ENCODE measurements around the gene UFSP1. TPM values are rescaled to one million over a fixed set of nuclear protein-coding genes. Genes with fewer than 3 reads are reported as not detected.

The UFSP1 gene
- total RNA-seq, 1 experiment from 2014 or later: 4.8 TPM

DNA sequence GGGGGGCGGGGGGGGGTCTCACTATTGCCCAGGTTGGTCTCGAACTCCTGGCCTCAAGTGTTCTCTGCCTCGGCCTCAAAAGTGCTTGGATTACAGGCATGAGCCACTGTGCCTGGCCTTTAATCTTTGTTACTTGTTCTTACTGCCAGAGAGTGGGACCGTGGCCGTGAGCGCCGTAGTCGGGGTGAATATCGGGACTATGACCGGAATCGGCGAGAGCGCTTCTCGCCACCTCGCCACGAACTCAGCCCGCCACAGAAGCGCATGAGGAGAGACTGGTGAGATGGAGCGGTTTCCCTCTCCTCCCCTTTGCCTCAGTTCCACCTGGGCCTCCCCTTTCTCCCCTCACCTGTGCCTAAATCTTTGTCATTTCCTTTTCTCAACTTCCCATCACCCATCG lies 8.4 kb downstream of the UFSP1 start:
- DNase-seq (ENCODE audit: low spot score) (no peak), ATAC-seq (no peak)
- TF ChIP-seq, protein P1, sequence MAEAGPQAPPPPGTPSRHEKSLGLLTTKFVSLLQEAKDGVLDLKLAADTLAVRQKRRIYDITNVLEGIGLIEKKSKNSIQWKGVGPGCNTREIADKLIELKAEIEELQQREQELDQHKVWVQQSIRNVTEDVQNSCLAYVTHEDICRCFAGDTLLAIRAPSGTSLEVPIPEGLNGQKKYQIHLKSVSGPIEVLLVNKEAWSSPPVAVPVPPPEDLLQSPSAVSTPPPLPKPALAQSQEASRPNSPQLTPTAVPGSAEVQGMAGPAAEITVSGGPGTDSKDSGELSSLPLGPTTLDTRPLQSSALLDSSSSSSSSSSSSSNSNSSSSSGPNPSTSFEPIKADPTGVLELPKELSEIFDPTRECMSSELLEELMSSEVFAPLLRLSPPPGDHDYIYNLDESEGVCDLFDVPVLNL (CRISPR knock-in tag; IDR thresholded peaks at IDR 0.05; ENCODE audit: borderline replicate concordance, low read depth): no peak
- TF ChIP-seq HMGA2 (CRISPR knock-in tag; IDR thresholded peaks at IDR 0.05): no peak
- POLR2A ChIA-PET: interaction anchor here (0.6 kb wide), 1 partner anchor 14 kb away, joined by 4 read pairs; the partner anchor contains the start of gene TRIP6
- CTCF ChIA-PET: no interaction called here
- Mint-ChIP-seq H3K36me3 (peaks cover 86% of the 10 kb centered on the region), H3K4me3 (no peak overlapping the region), H3K9me3 (no peaks in the 10 kb centered on the region), H3K4me1 (peaks cover 14% of the 10 kb centered on the region), H3K27me3 (ENCODE audit: low read depth) (no peaks in the 10 kb centered on the region), H3K27ac (peak overlapping the region; percentile 72; the same call in 1 of the 2 replicates)

DNA sequence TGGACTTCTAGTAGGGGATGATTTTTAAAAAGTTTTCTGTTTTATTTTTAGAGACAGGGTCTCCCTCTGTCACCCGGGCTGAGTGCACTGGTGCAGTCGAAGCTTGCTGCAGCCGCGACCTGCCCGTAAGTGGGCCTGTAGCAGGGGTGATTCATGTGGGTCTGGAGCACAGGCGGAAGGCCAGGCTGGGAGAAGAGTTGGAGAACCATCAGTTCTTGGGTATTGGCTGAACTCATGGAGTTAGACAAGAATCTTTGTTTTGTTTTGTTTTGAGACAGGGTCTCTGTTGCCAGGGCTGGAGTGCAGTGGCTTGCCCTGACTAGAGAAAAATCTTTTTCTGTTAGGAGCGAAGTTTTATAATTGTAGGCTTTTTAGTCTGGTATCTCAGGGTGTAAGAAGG lies 8.9 kb downstream of the UFSP1 start:
- CTCF ChIA-PET: no interaction called here
- no peaks in the 10 kb centered on the region for H3K27me3 Mint-ChIP-seq (ENCODE audit: low read depth)
- TF ChIP-seq ZNF121 (CRISPR knock-in tag; IDR thresholded peaks at IDR 0.05) (no peak), JUN (CRISPR knock-in tag; IDR thresholded peaks at IDR 0.05) (no peak), IRF2 (CRISPR knock-in tag; IDR thresholded peaks at IDR 0.05; ENCODE audit: borderline replicate concordance, low read depth) (no peak)
- TF ChIP-seq, protein P2, sequence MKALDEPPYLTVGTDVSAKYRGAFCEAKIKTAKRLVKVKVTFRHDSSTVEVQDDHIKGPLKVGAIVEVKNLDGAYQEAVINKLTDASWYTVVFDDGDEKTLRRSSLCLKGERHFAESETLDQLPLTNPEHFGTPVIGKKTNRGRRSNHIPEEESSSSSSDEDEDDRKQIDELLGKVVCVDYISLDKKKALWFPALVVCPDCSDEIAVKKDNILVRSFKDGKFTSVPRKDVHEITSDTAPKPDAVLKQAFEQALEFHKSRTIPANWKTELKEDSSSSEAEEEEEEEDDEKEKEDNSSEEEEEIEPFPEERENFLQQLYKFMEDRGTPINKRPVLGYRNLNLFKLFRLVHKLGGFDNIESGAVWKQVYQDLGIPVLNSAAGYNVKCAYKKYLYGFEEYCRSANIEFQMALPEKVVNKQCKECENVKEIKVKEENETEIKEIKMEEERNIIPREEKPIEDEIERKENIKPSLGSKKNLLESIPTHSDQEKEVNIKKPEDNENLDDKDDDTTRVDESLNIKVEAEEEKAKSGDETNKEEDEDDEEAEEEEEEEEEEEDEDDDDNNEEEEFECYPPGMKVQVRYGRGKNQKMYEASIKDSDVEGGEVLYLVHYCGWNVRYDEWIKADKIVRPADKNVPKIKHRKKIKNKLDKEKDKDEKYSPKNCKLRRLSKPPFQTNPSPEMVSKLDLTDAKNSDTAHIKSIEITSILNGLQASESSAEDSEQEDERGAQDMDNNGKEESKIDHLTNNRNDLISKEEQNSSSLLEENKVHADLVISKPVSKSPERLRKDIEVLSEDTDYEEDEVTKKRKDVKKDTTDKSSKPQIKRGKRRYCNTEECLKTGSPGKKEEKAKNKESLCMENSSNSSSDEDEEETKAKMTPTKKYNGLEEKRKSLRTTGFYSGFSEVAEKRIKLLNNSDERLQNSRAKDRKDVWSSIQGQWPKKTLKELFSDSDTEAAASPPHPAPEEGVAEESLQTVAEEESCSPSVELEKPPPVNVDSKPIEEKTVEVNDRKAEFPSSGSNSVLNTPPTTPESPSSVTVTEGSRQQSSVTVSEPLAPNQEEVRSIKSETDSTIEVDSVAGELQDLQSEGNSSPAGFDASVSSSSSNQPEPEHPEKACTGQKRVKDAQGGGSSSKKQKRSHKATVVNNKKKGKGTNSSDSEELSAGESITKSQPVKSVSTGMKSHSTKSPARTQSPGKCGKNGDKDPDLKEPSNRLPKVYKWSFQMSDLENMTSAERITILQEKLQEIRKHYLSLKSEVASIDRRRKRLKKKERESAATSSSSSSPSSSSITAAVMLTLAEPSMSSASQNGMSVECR (CRISPR knock-in tag; IDR thresholded peaks at IDR 0.05; ENCODE audit: borderline replicate concordance): no peak
- H3K4me1 Mint-ChIP-seq: peaks cover 17% of the 10 kb centered on the region
- no peak overlapping the region for H3K4me3 Mint-ChIP-seq
- peak overlapping the region; percentile 57 for H3K27ac Mint-ChIP-seq
- no peak for DNase-seq (ENCODE audit: low spot score)
- POLR2A ChIA-PET: interaction anchor here (0.6 to 1.1 kb wide), 2 partner anchors 14 to 44 kb away, joined by 3 to 4 read pairs; partner anchors contain the start of gene TRIP6
- H3K36me3 Mint-ChIP-seq: peaks cover 84% of the 10 kb centered on the region
- H3K9me3 Mint-ChIP-seq: no peaks in the 10 kb centered on the region
- no peak for ATAC-seq

DNA sequence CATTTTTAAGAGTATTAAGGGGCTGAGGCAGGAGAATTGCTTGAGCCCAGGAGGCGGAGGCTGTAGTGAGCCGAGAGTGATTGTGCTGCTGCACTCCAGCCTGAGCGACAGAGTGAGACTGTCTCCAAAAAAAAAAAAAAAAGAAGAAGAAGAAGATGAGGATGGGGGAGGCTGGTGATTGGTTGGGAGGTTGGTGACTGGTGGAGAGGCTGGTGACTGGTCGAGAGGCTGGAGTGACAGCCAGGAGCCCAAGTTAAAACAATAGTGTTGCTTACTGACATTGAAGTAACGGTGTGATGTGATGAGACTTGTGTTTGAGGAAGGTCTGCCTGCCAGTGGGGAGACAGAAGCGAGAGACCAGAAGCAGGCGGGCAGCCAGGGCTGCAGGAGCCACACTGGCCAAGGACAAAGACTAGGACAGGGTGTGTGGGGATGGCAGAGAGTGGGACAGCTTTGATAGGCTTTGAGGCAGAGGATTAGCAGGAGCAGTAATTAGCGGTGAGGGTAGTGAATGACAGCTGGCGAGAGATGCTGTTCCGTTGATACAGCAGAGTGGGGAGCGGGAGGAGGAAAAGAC lies 9.7 kb downstream of the UFSP1 start:
- Mint-ChIP-seq H3K27ac (peak overlapping the region; percentile 52), H3K4me3 (no peak overlapping the region), H3K36me3 (peaks cover 82% of the 10 kb centered on the region), H3K9me3 (no peaks in the 10 kb centered on the region), H3K4me1 (peaks cover 20% of the 10 kb centered on the region), H3K27me3 (ENCODE audit: low read depth) (no peaks in the 10 kb centered on the region)
- CTCF ChIA-PET: no interaction called here
- ATAC-seq (no peak), DNase-seq (ENCODE audit: low spot score) (no peak)
- POLR2A ChIA-PET: interaction anchor here (1.1 kb wide), 1 partner anchor 43 kb away, joined by 3 read pairs; no protein-coding TSS in a partner anchor
- TF ChIP-seq SMAD4 (CRISPR knock-in tag; IDR thresholded peaks at IDR 0.05) (no peak), RORB (CRISPR knock-in tag; IDR thresholded peaks at IDR 0.05) (no peak), CREB1 (CRISPR knock-in tag; IDR thresholded peaks at IDR 0.05) (no peak), ELF4 (CRISPR knock-in tag; IDR thresholded peaks at IDR 0.05; ENCODE audit: low read depth) (no peak), ZNF263 (CRISPR knock-in tag; IDR thresholded peaks at IDR 0.05; ENCODE audit: low read depth) (no peak)

DNA sequence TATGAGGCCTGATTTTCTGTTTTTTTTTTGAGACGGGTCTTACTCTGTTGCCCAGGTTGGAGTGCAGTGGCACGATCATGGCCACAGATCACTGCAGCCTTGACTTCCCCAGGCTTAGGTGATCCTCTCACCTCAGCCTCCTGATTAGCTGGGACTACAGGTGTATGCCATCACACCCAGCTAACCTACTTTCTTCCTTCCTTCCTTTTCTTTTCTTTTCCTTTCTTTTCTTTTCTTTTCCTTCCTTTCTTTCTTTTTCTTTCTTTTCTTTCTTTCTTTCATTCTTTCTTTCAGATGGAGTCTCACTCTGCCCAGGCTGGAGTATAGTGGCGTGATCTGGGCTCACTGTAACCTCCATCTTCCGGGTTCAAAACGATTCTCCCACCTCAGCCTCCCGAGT lies 10.8 kb downstream of the UFSP1 start:
- Mint-ChIP-seq H3K4me3 (no peak overlapping the region), H3K4me1 (peaks cover 25% of the 10 kb centered on the region), H3K27ac (peak overlapping the region; percentile 54; the same call in 1 of the 2 replicates), H3K9me3 (no peaks in the 10 kb centered on the region), H3K27me3 (ENCODE audit: low read depth) (no peaks in the 10 kb centered on the region), H3K36me3 (peaks cover 83% of the 10 kb centered on the region)
- no peak for DNase-seq (ENCODE audit: low spot score)
- ChIA-PET CTCF (no interaction called here), POLR2A (no interaction called here)
- ATAC-seq: no peak
- TF ChIP-seq, protein P3, sequence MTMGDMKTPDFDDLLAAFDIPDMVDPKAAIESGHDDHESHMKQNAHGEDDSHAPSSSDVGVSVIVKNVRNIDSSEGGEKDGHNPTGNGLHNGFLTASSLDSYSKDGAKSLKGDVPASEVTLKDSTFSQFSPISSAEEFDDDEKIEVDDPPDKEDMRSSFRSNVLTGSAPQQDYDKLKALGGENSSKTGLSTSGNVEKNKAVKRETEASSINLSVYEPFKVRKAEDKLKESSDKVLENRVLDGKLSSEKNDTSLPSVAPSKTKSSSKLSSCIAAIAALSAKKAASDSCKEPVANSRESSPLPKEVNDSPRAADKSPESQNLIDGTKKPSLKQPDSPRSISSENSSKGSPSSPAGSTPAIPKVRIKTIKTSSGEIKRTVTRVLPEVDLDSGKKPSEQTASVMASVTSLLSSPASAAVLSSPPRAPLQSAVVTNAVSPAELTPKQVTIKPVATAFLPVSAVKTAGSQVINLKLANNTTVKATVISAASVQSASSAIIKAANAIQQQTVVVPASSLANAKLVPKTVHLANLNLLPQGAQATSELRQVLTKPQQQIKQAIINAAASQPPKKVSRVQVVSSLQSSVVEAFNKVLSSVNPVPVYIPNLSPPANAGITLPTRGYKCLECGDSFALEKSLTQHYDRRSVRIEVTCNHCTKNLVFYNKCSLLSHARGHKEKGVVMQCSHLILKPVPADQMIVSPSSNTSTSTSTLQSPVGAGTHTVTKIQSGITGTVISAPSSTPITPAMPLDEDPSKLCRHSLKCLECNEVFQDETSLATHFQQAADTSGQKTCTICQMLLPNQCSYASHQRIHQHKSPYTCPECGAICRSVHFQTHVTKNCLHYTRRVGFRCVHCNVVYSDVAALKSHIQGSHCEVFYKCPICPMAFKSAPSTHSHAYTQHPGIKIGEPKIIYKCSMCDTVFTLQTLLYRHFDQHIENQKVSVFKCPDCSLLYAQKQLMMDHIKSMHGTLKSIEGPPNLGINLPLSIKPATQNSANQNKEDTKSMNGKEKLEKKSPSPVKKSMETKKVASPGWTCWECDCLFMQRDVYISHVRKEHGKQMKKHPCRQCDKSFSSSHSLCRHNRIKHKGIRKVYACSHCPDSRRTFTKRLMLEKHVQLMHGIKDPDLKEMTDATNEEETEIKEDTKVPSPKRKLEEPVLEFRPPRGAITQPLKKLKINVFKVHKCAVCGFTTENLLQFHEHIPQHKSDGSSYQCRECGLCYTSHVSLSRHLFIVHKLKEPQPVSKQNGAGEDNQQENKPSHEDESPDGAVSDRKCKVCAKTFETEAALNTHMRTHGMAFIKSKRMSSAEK (CRISPR knock-in tag; IDR thresholded peaks at IDR 0.05; ENCODE audit: borderline replicate concordance): no peak
- no peak for TF ChIP-seq ZBTB21 (CRISPR knock-in tag; IDR thresholded peaks at IDR 0.05; ENCODE audit: borderline replicate concordance)
- TF ChIP-seq, protein P4, sequence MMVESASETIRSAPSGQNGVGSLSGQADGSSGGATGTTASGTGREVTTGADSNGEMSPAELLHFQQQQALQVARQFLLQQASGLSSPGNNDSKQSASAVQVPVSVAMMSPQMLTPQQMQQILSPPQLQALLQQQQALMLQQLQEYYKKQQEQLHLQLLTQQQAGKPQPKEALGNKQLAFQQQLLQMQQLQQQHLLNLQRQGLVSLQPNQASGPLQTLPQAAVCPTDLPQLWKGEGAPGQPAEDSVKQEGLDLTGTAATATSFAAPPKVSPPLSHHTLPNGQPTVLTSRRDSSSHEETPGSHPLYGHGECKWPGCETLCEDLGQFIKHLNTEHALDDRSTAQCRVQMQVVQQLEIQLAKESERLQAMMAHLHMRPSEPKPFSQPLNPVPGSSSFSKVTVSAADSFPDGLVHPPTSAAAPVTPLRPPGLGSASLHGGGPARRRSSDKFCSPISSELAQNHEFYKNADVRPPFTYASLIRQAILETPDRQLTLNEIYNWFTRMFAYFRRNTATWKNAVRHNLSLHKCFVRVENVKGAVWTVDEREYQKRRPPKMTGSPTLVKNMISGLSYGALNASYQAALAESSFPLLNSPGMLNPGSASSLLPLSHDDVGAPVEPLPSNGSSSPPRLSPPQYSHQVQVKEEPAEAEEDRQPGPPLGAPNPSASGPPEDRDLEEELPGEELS (CRISPR knock-in tag; IDR thresholded peaks at IDR 0.05): no peak
- TF ChIP-seq ZNF671 (CRISPR knock-in tag; IDR thresholded peaks at IDR 0.05): no peak
